Fibroblast of the conjunctiva (primary cell): ENCODE results near the gene SMIM45.

Experiments used
- DNase-seq: peaks from one replicate; pipeline ENCODE4 v3.0.0-alpha.2; 2010; ENCODE audit warnings: low read depth

The SMIM45 gene

GRCh38 chr22:41951898-41952474, at the start of gene SMIM45:
SMIM45 (plus strand) TSS chr22:41952150.
- no peak for DNase-seq

GRCh38 chr22:41902932-41903421, 49.0 kb upstream of the SMIM45 start:
- no peak for DNase-seq

- DNase-seq: no peak
These were observed 47.2 kb upstream of the SMIM45 start for GRCh38 chr22:41904450-41905410.

GRCh38 chr22:41905411-41906202, 46.3 kb upstream of the SMIM45 start:
- DNase-seq: no peak

- no peak for DNase-seq
These were observed 45.1 kb upstream of the SMIM45 start for GRCh38 chr22:41906822-41907221.

DNA sequence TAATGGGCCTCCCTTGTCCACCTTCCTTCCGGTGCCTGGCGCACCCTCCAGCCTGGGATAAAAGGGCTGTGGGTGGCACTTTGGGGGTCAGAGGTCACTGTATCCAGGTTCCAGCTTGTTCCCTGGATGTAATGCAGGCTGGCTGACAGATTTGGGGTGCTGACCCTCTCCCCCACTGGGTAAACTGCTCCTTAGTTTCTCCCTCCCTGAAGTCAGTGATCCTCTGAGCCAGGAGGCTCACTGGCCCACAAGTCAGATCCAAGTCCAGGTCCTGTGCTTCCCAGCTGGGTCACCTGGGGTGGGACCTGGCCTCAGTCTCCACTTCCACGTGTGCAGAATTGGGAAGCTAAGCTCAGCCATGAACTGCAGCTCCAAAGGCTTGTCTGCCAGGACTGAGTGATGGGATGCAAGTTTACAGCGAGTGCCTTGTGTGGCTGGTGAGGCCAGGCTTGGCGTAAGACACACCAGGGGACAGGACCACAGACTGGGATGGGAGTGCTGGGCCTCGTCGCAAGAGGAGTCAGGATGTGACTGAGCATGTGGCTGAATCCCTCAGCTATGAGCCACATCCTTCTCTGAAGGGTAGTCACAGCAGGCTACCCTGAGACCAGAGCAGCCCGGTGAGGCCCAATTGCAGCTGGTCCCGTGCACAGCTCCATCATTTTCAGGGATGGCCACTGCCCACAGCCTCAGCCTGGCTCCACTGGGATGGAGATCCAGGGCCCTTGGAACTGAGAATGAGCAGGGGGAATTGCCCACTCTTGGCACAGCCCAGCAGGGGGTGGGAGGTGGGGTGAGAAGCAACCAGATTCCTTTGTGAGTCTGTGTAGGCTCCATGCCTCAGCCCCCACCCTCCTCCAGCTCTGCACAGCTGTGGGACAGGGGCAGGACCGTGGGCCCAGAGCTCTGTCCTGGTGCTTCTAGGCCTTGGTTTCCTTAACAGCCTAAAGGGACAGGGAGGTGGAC, 44.2 kb upstream of the SMIM45 start:
- no peak for DNase-seq

DNA sequence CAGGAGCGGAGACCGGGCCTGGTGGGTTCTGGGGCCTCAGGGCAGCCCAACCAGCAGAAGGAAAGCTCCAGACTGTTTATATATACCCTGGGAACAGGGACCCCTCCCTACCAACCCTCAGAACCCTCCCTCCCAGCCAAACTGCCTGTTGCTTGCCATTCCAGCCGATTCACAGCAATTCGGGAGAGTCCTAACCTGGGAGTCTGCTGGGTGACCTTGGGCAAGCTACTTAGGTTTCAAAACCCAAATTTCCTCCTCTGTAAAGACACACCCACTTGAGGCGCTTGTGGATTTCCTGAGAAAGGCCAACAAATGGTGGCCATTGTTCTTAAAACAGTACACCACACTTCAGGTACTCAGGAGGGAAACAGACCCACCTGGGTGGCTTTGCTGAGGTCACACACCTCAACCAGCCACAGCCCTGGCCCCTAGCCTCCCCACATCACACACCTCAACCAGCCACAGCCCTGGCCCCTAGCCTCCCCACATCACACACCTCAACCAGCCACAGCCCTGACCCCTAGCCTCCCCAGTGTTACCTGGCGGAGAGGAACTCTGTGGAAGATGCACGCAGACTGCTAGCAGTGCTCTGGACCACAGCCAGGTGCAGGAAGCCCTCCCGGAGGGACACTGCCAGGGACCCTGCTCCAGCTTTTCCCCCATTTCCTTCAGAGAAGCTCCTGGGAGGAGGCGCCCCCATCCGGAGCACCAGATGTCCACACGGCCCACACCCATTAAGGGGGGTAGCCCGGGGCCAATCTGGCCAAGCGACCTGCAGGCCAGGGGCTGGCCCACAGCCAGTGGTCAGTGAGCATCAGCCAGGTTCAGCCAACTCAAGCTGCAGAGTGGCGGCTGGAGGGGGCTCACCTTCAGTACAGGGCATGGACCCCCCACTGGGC, 43.3 kb upstream of the SMIM45 start:
- DNase-seq: no peak

- DNase-seq: no peak
These were observed 42.5 kb upstream of the SMIM45 start for GRCh38 chr22:41909310-41910049.

DNA sequence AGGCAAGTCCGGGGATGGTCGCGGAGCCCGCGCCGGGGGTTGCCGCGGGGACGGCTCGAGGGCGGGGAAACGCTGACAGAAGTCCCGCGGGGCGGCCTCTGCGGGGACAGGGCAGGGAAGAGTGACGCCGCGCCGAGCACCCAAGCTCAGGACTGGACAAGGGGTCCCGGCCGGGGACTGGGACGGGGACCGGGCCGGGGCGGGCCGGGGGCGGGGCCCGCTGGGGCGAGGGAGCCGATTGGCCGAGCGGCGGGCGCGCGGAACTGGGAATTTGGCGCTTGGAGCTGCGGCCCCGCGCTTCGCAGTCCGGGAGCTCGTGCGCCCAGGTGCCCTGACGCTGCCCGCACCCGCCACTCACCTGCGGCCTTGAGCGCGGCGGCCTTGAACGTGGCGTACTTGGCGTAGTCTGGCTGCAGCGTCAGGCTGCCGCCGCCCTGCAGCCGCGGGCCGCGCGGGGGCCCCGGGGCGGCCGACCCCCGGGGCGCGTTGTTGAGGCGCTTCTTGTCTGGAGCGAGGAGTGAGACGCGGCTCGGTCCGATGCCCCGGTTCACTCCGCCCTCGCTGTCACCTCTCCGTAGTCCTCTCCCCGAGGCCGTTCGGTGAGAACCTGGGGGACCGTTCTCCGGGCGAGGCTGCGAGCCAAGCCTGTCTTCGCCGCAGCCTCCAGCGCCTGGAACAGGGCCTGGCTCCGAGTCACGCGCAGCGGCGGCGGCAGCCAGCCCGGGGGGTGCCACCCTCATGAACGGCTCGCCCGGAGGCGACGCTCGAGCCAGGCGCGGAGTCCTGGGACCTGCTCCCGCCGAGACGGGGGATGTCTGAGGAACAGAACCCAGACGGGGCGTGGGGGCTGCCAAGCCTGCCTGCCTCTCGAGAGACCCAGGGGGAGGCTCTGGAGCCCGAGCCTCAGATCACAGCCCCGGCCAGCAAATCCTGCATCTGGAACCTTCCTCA, 41.6 kb upstream of the SMIM45 start:
- no peak for DNase-seq

GRCh38 chr22:41911001-41911611, 40.8 kb upstream of the SMIM45 start:
- no peak for DNase-seq

DNA sequence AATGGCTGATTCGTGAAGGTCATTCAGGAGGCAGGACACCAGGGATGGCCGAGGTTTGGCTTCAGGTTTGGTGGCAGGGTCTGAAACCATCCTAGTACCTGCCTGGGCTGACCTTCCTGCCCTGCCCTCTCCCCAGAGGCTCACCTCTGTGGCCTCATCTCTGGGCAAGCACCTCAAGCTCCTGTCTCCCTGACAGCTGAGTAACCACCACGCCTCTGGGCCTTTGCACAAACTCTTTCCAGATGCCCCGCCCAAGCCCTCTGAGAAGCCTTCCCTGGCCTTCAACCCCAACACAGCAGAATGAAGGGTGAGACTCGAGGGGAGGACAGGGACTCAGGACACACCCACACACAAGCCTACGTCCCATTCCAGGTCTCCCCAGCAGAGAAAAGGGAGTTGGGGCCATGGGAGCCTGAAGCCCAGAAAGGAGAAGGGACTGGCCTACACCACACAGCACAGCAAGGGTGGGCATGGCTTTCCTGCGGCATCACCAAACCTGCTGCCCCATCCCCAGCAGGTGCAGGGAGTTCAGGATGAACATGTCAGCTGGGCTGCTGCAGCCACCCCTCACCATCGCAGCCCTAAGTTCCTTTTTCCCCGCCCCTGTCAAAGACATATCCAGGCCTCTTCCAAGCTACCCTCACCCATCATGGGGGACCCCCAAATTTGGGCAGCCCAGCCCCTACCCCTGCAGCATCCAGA, 39.5 kb upstream of the SMIM45 start:
- no peak for DNase-seq

DNA sequence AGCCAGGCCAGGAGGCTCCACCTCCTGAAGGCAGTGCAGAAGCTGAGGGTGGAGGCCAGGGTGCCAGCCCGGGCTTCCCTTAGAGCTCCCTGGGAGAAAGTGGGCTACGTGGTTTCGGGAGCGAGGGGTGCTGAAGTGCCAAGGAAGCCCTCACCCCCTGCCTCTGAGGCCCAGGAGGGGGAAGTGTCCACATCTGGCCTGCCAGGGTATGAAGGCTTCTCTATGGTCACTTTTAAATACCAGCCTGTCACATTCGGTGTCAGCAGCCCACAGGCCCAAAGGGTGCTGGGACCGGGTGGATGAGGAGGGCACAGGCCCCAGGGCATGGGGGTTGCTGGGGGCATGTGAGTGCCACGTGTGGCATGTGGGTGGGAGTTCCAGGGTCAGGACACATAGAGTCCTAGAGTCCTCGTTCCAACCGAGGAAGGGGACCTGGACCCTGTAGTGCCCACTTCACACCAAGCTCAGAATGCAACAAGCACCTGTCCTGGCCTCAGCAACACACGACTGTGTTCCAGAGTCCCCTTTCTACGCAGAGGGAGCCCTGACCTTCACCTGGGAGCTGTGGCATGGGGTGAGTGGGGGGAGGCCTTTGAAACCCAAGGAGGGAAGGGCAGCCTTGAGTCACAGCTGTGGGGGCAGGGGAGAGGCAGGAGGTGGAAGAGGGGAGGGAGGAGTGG, 38.8 kb upstream of the SMIM45 start:
- no peak for DNase-seq

- no peak for DNase-seq
These were observed 38.0 kb upstream of the SMIM45 start for GRCh38 chr22:41913842-41914534.

GRCh38 chr22:41914611-41915034, 37.3 kb upstream of the SMIM45 start:
- DNase-seq: no peak

DNA sequence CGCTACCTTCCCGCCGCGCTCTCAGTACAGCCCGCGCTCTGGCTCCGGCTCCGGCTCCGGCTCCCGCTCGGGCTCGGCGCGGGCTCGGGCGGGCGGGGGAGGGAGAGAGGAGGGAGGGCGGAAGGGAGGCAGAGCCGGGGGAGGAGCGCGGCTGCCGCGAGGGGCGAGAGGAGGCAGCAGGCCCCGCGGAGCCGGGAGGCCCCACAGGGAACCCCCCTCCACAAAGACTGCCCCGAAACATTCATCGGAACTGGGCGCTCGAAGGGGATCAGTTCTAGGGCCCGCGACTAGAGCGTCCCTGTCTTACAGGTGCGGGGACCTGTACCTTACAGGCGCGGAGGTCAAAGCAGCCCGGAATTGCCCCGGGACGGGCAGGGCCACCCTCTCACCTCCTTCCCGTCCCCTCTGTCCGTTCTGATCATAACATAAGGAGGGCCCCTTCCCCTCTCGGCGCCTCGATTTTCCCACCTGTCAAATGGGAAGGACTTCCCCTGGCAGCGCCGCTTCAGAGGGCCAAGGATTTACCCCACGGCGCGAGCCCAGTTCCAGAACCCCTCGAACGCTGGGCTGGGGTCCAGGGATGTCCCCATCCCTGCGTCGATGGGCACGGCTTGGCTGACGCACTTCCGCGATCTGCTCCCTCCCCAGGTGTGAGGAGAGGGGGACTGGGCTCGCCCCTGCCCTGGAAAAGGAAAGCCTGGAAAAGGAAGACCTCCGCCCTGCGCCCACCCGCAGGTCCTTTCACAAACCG, 36.7 kb upstream of the SMIM45 start, which contains the start of gene SHISA8:
SHISA8 (minus strand) TSS at position 40 of the 751 bp plus-strand sequence. CDS start 407 bp downstream, outside the sequence.
- no peak for DNase-seq
